Kidney capillary endothelial cell (primary cell): ENCODE results near the gene NPHP1.
"Not testable (repeated sequence)": the region's sequence is repeated elsewhere in the genome, so short reads cannot be mapped to it uniquely, and the experiment has no call there.

ENCODE experiments used
- DNase-seq: peaks from one replicate; pipeline ENCODE4 v3.0.0-alpha.2; 2018; ENCODE audit warnings: low spot score

Gene NPHP1

DNA sequence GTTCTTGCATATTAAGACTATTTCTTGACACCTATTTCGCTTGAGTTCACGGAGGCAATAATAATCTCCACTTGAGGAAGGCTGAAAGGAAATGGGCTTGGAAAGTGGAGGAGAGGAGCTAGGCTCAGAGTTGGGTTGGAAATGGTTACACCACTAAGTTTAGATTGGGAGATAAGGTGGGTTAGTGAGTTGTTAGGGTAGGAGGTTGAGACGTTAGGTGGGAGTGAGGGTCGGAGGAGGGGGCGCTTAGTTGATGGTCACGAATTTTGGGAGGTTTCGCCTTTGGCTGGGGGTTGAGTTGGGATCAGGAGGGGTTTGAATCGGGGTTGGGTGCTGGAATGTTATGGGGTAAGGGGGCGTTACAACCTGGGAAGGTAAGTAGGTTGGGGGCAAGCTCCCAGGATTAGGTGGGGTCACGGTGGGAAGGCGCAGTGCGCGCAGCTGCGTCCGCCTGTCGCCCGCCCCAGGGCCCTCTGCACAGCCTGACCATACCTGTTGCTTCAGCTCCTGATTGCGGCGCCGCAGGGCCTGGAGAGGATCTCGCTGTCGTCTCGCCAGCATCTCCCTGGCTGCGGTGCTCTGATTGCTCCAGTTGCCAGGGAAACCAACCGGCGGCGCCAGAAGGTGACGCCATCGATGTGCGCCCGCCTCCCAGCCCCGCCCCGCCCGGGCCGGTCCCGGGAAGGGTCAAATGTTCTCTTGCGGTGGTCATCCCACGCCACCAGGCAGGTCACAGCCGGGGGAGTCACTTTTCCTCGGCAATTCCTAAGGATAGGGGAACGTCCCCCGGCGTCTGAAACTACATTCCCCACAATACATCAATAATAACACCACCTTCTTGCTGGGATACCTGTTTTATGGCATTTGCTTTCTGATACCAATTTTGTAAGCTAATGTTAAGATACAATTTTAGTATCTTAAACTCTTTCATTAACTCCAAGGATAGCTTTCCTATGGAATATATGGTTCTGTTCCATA, at the start of gene NPHP1:
Gene NPHP1 (minus strand): TSS at position 606 of the 978 bp plus-strand sequence. CDS start 45 bp downstream, at position 561.
- peak; percentile 73 for DNase-seq

DNA sequence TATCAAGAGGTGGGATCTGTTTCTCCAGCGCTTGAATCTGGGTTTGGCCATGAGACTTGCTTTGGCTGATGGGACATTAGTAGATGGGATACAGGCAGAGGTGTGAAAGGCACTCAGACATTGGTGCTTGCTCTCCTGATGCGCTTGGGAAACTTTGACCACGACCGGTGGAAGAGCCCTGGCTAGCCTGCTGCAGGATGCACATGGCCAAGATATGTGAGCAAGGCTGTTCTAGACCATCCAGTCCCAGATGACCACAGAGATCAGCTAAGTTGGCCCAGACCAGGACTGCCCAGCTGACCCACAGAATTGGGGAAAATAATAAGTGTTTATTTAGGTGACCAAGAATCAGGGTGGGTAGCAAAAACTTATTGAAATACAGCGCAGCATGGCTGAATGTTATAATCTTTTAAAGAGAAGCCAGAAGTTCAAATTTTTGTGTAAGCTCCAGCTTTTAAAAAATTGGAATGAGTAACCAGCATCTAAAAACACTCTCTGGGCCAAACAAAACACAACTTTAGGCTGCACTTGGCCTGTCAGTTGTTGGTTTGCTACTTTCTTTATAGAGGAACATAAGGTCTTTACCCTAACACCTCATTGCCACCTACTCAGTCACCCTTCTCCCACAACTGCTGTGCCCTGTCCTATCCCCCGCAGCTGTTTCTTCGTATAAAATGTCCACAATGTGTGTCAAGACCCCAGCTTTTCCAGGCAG, 43.4 kb upstream of the NPHP1 start:
- not testable (repeated sequence) for DNase-seq

DNA sequence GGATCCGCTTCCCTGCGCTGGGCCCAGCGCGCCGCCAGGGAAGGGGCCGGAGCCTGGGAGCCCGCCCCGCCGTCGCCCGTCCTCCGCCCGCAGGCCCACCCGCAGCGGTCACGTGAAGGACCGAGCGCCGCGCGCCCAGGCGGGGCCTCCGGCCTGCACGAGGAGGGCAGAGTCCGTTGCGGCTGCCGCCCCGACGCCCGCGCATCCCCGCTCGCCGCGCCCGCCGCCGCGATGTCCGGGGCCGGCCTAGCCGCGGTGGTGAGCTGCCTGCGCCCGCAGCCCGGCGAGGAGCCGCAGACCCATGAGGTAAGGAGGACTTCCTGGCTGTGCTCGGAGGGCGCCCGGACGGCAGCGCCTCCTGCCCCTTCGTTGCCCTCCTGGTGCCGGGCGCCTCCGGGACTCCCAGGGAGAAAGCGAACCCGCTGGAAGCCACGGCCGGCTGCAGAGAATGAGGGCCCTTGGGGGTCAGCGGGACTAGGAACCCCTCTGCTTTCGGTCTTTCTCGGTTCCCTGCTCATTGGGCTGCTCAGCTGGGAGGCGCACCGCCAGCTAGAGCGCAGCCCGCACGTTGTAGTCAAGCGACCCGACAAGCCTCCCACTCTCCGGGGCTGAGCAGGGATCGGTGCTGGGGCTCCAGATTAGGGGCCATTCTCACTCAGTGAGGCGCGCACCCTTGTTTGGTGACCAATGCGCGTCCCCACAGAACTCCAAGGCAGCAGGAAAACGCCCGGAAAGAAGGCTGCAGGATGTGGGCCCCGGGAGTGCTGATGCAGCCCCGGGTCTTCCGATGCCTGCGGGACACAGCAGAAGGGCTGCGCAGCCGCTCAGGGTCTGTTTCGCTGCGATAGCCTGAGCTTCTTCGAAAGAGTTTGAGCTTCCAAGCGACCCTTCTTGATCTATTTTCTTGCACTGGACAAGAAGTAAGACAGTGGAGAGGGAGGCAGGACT, 40.9 kb upstream of the NPHP1 start:
- DNase-seq, result not testable (repeated sequence)

DNA sequence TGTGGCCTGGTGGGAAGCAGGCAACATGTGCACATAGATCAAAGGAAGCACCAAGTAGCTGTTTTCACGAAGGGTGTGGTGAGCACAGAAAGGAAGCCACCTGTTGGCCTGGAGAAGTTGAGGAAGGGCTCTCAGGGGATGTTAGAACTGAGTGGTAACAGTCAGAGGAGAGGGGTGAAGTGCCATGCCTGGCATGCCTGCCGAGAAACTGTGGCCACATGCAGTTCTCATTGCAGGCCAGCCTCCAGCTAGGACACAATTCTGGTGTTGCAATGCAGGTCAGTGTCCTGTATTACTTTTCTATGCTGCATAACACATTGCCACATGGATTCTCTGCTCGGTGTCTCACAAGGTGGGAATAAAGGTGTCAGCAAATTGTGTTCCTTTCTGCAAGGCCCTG, 38.5 kb upstream of the NPHP1 start:
- not testable (repeated sequence) for DNase-seq

DNA sequence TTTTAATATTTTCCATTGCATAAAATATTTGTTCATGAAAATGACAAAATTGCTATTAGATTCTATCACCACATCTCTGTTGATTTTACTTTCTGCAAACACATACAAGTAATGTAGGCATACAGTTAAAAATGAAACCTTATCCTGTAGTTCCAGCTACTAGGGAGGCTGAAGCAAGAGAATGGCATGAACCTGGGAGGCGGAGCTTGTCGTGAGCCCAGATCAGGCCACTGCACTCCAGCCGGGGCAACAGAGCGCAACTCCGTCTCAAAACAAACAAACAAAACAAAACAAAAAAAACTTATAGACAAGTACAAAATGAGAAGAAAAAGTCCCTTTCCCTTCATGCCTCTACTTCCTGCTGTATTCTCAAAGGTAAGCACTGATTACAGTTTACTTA, 29.7 kb upstream of the NPHP1 start:
- DNase-seq, result not testable (repeated sequence)

DNA sequence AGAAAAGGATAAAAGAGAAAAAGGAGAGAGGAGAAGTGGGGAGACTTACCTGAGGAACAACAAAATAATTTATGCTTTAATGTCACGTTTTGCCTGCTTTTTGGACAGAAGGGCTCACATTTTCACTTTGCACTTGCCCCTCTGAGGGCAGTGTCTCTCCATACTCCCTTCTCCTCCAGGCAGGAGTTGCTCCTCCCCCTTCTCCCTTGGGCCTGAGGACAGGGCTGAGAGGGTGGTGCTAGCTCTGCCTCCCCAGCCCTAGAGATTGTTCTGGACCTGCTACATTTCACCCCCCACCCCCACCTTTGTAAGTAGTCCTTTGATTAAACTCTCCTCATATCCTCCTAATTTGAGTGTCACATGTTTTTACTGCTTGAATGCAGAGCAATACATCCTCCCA, 25.1 kb upstream of the NPHP1 start:
- not testable (repeated sequence) for DNase-seq

DNA sequence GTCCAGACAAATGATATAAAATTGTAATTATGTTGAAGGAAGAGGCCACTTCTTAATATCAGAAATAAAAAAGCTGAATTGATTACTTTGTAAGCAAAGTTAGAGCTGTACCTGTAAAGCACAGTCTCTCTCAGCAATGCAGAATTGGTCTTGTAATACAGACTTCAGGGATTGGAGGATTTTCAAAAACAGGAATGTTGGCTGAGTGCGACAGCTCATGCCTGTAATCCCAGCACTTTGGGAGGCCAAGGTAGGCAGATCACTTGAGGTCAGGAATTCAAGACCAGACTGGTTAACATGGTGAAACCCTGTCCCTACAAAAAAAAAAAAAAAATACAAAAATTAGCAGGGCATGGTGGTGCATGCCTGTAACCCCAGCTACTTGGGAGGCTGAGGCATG, 17.8 kb upstream of the NPHP1 start:
- not testable (repeated sequence) for DNase-seq

DNA sequence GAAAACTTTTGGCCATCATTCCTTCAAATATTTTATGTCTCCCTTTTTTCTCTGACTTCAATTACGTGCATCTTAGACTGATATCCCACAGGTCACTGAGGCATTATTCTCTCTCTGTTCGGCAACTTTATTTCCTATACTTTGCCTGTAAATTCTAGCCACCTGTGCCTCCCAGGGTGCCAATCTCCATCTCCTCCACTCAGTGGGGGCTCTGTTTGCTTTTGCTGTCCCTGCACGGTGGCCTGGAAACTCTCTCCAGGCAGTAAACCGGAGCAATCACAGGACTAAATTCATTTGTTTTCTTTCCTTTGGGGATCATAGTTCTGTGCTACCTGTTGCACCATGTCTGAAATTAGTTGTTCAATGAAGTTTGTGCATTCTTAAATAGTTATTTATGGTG, 17.1 kb upstream of the NPHP1 start:
- DNase-seq, result no peak

DNA sequence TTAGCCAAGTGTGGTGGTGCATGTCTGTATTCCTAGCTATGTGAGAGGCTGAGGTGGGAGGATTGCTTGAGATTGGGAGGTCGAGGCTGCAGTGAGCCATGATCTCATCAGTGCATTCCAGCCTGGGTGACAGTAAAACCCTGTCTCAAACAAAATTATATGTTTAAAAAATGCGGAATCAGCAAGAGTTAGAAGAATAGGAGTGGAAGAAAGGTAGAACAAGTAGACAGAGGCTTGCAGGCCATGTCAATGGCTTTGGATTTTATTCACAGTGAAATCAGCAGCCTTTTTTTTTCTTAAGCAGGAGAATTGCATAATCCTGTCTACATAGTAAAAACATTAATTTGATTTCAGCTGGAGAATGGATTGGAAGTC, 15.4 kb upstream of the NPHP1 start:
- DNase-seq, result no peak

DNA sequence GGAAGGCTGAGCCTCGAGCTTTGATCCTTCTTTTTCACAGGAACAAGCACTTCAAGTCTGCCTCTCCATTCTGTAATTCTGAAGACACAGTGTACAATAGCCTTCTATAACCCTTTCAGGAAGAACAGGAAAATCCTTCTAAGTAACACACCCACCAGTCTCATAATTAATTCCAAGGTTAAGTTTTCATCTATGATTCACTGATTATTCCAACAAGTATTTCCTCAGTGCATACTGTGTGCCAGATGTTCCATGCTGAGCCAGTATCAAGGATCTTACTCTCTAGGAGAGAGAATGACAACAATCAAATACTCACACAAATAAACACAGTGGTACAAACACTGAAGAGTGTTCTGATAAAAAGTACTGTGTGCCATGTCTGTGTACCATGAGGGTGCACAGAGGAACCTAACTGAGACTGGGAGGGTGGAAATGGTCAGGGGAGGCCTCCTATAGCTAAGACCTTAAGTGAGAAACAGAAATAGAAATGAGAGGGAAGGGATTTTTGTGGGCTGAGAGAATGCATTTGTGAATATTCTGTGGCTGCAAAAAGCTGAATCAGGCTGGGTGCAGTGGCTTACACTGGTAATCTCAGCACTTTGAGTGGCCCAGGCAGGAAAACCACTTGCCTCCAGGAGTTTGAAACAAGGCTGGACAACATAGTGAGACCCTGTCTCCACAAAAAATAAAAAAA, 14.8 kb upstream of the NPHP1 start:
- DNase-seq, result no peak

DNA sequence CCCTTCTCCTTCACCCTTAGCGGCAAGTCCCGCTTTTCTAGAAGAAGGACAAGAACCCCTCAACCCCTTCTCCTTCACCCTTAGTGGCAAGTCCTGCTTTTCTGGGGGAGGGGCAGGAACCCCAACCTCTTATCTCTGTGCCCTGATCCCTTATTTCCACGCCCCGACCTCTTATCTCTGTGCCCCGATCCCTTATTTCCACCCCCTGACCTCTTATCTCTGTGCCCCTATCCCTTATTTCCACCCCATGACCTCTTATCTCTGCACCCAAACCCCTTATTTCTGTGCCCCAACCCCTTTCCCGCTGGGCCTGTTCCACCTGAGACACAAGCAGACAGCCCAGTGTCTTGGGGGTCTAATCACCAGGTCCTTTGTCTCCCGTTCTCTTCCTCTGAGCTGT, 14.1 kb upstream of the NPHP1 start:
- DNase-seq, result not testable (repeated sequence)

DNA sequence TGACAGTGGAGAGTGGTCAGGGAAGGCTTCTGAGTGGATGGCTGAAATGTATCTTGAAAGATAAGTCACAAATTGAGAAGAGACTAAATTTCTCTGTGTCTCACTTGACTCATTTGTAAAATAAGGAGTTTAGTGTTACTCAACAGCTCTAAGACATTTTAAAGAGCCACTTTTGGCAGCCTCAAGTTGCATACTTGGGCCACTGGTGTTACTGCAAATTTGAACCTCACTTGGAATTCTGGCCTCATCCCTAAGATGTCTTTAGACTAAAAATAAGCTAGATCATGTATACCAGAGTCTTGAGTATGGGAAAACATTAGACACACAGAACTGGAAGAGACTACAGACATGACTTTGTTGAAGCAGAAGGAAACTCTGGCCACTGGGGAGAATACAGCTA, 12.0 kb upstream of the NPHP1 start:
- no peak for DNase-seq

DNA sequence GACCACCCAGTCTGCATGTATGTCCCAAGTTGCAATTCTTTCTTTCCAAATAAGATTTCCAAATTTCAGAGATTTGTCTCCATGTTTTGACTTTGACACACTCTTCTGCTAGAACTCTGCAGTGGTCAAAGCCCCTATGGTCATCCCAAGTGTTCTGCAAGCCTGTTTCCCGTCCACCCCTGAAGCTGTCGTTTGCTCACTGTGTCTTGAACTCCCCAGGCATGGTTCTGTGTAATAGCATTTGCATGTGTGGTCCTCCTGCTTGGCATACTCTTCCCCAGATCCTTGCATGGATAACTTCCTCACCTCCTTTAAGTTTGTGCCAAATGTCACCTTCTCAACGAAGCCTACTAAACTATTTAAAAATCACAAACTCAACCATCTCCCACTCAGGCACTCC, 11.4 kb upstream of the NPHP1 start:
- no peak for DNase-seq

DNA sequence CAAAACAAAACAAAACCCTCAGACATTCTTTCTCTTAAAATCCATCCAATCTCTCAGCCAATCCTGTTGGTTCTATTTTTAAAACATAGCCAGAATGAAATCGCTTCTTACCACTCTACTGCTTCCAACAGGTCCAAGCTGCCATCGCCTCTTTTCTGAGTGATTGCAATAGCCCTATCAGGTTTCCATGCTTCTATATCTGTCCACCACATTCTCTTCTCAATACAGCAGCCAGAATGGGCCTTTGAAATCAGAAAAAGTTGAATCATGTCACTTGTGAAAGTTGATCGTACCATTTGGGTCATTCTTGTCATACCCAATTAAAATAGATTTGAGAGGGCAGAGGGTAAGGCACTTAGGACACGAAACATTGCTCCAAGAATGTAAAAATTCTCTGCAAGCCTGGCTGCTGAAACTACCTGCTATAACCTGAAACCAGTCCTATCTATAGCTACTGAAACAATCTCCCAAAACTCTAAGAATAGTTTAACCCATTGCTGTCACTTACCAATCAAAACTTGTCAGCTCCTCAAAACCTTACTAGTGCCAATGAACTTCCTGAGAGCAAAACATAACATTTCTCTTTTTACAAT, 10.8 kb upstream of the NPHP1 start:
- DNase-seq, result no peak

DNA sequence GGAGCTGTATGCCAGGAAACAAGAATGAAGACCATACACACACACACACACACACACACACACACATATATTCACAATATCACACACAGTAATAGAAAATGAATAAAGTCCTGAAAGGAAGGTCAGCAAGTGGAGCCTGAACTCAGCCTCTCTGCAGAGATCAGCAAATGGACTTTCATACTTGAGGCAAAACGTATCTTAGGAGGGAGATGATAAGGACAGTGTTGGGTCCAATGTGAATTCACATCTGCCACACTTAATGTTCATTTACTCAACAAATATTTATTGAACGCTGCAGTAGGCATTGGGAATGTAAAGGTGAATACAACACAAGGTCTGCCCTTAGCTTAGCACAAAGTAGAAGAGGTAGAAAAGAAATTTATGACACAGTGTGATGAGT, 10.3 kb upstream of the NPHP1 start:
- DNase-seq, result no peak

DNA sequence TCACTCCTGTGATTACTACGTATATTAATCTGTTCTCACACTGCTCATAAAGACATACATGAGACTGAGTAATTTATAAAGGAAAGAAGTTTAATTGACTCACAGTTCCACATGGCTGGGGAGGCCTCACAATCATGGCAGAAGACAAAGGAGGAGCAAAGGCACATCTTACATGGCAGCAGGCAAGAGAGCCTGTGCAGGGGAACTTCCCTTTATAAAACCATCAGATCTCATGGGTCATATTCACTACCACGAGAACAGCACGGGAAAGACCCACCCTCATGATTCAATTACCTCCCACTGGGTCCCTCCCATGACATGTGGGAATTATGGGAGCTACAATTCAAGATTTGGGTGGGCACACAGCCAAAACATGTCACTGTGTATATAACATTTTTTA, 8.7 kb upstream of the NPHP1 start:
- DNase-seq, result not testable (repeated sequence)

DNA sequence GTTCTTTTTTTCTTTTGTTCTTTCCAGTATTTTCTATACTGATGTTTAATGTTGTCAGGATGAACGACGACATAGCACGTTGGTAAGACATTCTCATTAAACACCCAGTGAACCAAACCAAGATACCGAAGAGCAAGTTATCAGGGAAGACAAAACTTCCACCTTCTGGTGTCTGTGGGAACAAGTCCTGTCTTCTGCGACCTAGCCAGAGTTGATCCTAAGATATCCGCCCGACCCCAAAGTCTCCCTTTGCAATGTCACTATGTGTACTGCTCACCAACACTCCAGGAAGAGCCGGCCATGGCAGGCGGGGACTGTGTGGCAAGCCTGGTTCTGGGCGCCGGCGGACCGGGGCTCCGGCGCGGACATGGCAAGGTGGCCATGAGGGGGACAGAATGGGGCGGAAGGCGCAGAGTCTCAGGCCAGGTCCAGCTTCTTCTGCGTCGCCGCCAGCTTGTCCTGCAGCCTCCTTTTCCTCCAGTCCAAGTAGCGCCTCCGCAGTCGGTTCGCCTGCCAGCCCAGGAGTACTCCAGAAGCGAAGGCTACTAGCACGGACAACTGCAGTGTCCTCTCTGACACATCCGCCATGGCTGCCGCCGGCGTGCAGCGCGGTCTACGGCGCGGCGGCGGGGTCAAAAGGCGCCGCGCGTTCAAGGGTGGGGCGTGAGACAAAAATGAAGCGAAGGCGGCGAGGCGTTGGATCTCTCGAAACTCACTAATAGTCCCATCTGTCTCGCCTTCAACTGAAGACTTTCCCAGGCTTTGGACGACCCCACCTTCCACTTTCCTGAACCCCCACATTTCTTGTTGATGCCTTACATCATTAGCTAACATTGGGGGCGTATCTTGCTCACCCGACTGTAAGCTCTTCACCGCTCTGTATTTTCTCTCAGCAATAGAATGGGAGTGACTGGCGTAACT, 7.4 kb upstream of the NPHP1 start, which contains the start of gene MTLN:
Gene MTLN (minus strand): TSS at position 610 of the 921 bp plus-strand sequence. CDS start 22 bp downstream, at position 588.
- peak; percentile 77 for DNase-seq

DNA sequence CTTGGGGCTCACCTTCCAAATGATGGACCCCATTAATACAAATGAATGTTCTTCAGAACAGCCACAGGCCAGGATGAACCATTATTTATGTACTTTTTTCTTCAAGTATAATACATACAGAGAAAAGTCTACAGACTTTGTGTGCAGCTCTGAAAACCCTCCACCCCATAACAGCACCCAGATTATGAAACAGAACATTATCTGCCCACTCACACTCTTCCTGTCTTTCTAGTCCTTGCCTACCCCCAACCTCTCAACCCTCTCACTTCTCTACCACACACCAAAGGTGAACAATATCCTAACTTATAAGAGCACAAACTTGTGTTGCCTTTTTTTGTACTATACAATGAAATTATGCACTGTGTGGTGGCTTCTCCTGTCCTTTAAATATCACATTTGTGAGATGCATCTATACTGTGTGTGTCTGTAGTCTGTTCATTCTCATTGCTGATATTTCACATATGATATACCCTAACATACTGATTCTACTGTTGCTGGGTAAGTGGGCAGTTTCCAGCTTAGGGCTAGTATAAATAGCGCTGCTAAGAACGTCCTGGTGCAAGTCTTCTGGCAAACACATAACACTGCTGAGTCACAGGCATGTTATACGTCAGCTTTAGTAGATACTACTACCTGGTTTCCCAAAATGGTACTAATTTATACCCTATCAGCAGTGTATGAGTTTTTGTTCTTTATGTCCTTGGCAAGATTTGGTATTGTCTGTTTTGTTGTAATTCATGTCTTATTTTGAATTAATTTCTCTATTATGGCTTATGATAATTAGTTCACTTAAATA, 1.0 kb upstream of the NPHP1 start:
- DNase-seq, result no peak

DNA sequence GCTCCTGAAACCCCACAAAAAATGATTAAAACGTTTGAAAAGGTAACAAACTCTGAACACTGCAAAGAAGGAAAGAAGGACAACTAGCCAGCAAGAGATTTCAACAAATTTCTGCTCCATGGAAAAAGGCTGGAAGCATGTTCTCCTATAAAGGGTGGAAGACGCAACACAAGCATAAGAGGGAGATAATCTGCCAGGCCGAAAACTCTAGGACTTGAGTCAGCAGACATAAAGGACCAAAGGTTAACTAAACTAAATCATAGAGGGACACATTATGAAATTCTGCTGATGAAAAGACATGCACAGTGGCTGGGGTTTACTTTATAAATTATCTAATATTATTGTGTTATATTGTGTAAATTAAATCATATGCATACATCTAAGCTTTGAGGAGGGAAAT, 6.8 kb downstream of the NPHP1 start:
- no peak for DNase-seq
